ENCODE results near the gene PEX19. TPM values are rescaled to one million over a fixed set of nuclear protein-coding genes. Genes with fewer than 3 reads are reported as not detected.
"Not testable (repeated sequence)": the region's sequence is repeated elsewhere in the genome, so short reads cannot be mapped to it uniquely, and the experiment has no call there.

The PEX19 gene
- polyA plus RNA-seq, 1 of the 3 experiments (the other 2 are of a cell fraction): 31.4 TPM

- peak; percentile 62 for DNase-seq
- H3K9me3 ChIP-seq: no peaks in the 10 kb centered on the region
- H3K36me3 ChIP-seq (replicated peaks in 1 of 2; ENCODE audit: control insufficient read depth in 1 of 2, insufficient read depth in 2 of 2, low read length in 1 of 2): peaks cover 82 to 85% of the 10 kb centered on the region in 2 experiments
- H3K9ac ChIP-seq: no peak overlapping the region
- no peaks in the 10 kb centered on the region for H3K9me2 ChIP-seq
- peaks cover 74% of the 10 kb centered on the region for H3F3A ChIP-seq (replicated peaks; ENCODE audit: insufficient read depth)
- H4K20me1 ChIP-seq (ENCODE audit: insufficient read depth): peaks cover 6% of the 10 kb centered on the region; the same call in 1 of the 2 replicates
- no peaks in the 10 kb centered on the region for H3K27me3 ChIP-seq (ENCODE audit: insufficient read depth)
- POLR2A ChIA-PET: interaction anchor here (0.5 to 1.1 kb wide), 2 partner anchors 30 to 51 kb away, joined by 3 read pairs; no protein-coding TSS in a partner anchor
- H3K79me2 ChIP-seq (ENCODE audit: insufficient read depth): 0 out of 2 replicates have a peak, but pooled peaks cover 3% of the 10 kb centered on the region
- H3K4me3 ChIP-seq (ENCODE audit: low read depth in 2 of 2, low read length in 1 of 2): no peak overlapping the region
- H3K4me2 ChIP-seq: no peak overlapping the region
- H3K4me1 ChIP-seq (ENCODE audit: control insufficient read depth in 1 of 2, insufficient read depth in 2 of 2, low read depth in 1 of 2, low read length in 1 of 2): no peaks in the 10 kb centered on the region
- WGBS (ENCODE audit: low lambda C conversion rate): 53% methylated on average over 11 of the region's 11 CpGs
- TF ChIP-seq RAD21 (IDR thresholded peaks at IDR 0.05; ENCODE audit: low read length): peak; percentile 61
- TF ChIP-seq SMC3 (IDR thresholded peaks at IDR 0.05; ENCODE audit: low read depth, low read length): peak; percentile 67
- peak; percentile 42; the same call in 1 of the 2 replicates for TF ChIP-seq MXI1 (IDR thresholded peaks at IDR 0.05; ENCODE audit: low read depth, low read length)
- peak; percentile 86 for TF ChIP-seq CTCF (IDR thresholded peaks at IDR 0.05)
- TF ChIP-seq REST (IDR thresholded peaks at IDR 0.05; ENCODE audit: low read depth, low read length): no peak
- no peak for TF ChIP-seq EP300 (IDR thresholded peaks at IDR 0.05; ENCODE audit: borderline replicate concordance in 1 of 2, low read depth in 1 of 2, low read length in 1 of 2)
- CTCF ChIA-PET: interaction anchor here (0.5 to 7.3 kb wide), 78 partner anchors 8 to 1107 kb away, joined by 3 to 102 read pairs (median 5); partner anchors contain the start of genes ATP1A2, CASQ1, DCAF8 and IGSF8
- no peak overlapping the region for H3K27ac ChIP-seq (ENCODE audit: low read depth in 2 of 2, low read length in 1 of 2)
- no peak overlapping the region for H2AFZ ChIP-seq (ENCODE audit: low read depth)
Measured at GRCh38 chr1:160291248-160292220, 6.6 kb upstream of the PEX19 start.

- POLR2A ChIA-PET; H3K4me3 ChIP-seq (ENCODE audit: low read depth in 2 of 2, low read length in 1 of 2); H3K27ac ChIP-seq (ENCODE audit: low read depth in 2 of 2, low read length in 1 of 2); H3K27me3 ChIP-seq (ENCODE audit: insufficient read depth); H3K9me2 ChIP-seq; H3K9me3 ChIP-seq; H3K9ac ChIP-seq; DNase-seq; H2AFZ ChIP-seq (ENCODE audit: low read depth); H4K20me1 ChIP-seq (ENCODE audit: insufficient read depth); H3K4me2 ChIP-seq: not testable (repeated sequence)
- Histone ChIP-seq H3K4me1 (ENCODE audit: control insufficient read depth in 1 of 2, insufficient read depth in 2 of 2, low read depth in 1 of 2, low read length in 1 of 2) (peaks cover 6 to 15% of the 10 kb centered on the region in 2 experiments), H3K79me2 (ENCODE audit: insufficient read depth) (peaks cover 24% of the 10 kb centered on the region), H3K36me3 (replicated peaks in 1 of 2; ENCODE audit: control insufficient read depth in 1 of 2, insufficient read depth in 2 of 2, low read length in 1 of 2) (peaks cover 47 to 51% of the 10 kb centered on the region in 2 experiments), H3F3A (replicated peaks; ENCODE audit: insufficient read depth) (peaks cover 64% of the 10 kb centered on the region)
- 94% methylated on average over 12 of the region's 12 CpGs for WGBS (ENCODE audit: low lambda C conversion rate)
- CTCF ChIA-PET: interaction anchor here (0.8 to 2.3 kb wide), 7 partner anchors 9 to 242 kb away, joined by 3 to 10 read pairs (median 5); no protein-coding TSS in a partner anchor
Measured at GRCh38 chr1:160287769-160288168, 2.8 kb upstream of the PEX19 start.

Measured in SK-N-SH (cell line).